Measurements from ENCODE around the gene PPT2. TPM values are rescaled to one million over a fixed set of nuclear protein-coding genes. Genes with fewer than 3 reads are reported as not detected.
A peak's percentile ranks its signal among the peaks of the same experiment; 100 is the strongest.

PPT2 gene
- total RNA-seq, 3 donors from 2014 or later (not counting 1 experiment from before 2014, with no cell fraction given): 16.3 to 28.3 (median 19.0) TPM

GRCh38 chr6:32147401-32148132 is 6.4 kb upstream of the PPT2 start:
- intact Hi-C loops (cut with micrococcal nuclease): loop anchor here (1.0 to 2.0 kb wide), 2 partner anchors 17 to 29 kb away; partner anchors contain the start of genes AGPAT1 and FKBPL

GRCh38 chr6:32148289-32149091 is 5.5 kb upstream of the PPT2 start:
- H3K36me3 Mint-ChIP-seq: no peaks in the 10 kb centered on the region
- WGBS (ENCODE audit: insufficient coverage): 11% methylated on average over 35 of the region's 39 CpGs
- H3K9me3 ChIP-seq (ENCODE audit: control insufficient read depth, insufficient read depth, low read length): peaks cover 3% of the 10 kb centered on the region
- peak overlapping the region; percentile 80 to 91 for H3K27ac Mint-ChIP-seq
- no peaks in the 10 kb centered on the region for H3K36me3 ChIP-seq (ENCODE audit: control insufficient read depth, insufficient read depth, low read length)
- DNase-seq: peak; percentile 78 to 86
- peak; percentile 90 to 94 (median 94) for ATAC-seq
- H3K27me3 ChIP-seq (ENCODE audit: control insufficient read depth, insufficient read depth, low read length): peaks cover 21% of the 10 kb centered on the region
- intact Hi-C loops (cut with micrococcal nuclease): loop anchor here (1.0 to 2.0 kb wide), 2 partner anchors 18 to 28 kb away; partner anchors contain the start of genes AGPAT1 and FKBPL
- peaks cover 32 to 52% of the 10 kb centered on the region in 2 donors for H3K4me1 Mint-ChIP-seq
- H3K27ac ChIP-seq (ENCODE audit: low read length): peak overlapping the region; percentile 8
- no peaks in the 10 kb centered on the region for H3K9me3 Mint-ChIP-seq
- H3K4me3 Mint-ChIP-seq: peak overlapping the region; percentile 91
- H3K4me3 ChIP-seq (ENCODE audit: low read length): peak overlapping the region; percentile 29
- H3K27me3 Mint-ChIP-seq (ENCODE audit: low read depth in 2 of 2): peaks cover 20 to 37% of the 10 kb centered on the region in 2 donors
- peak; percentile 50 for TF ChIP-seq CTCF (IDR thresholded peaks at IDR 0.05)
- peaks cover 32% of the 10 kb centered on the region for H3K4me1 ChIP-seq (ENCODE audit: control insufficient read depth, insufficient read depth, low read length)

More at GRCh38 chr6:32147401-32148132, 6.4 kb upstream of the PPT2 start:
- DNase-seq: peak in 1 of 2 donors; percentile 41
- H3K4me3 Mint-ChIP-seq: peak overlapping the region; percentile 91
- Histone ChIP-seq H3K27ac (ENCODE audit: low read length) (no peak overlapping the region), H3K36me3 (ENCODE audit: control insufficient read depth, insufficient read depth, low read length) (no peaks in the 10 kb centered on the region), H3K9me3 (ENCODE audit: control insufficient read depth, insufficient read depth, low read length) (peaks cover 3% of the 10 kb centered on the region), H3K27me3 (ENCODE audit: control insufficient read depth, insufficient read depth, low read length) (peaks cover 21% of the 10 kb centered on the region), H3K4me1 (ENCODE audit: control insufficient read depth, insufficient read depth, low read length) (peaks cover 28% of the 10 kb centered on the region), H3K4me3 (ENCODE audit: low read length) (no peak overlapping the region)
- no peak for ATAC-seq
- H3K27ac Mint-ChIP-seq: peak overlapping the region; percentile 80 to 91
- H3K27me3 Mint-ChIP-seq (ENCODE audit: low read depth in 2 of 2): peaks cover 20 to 37% of the 10 kb centered on the region in 2 donors
- H3K4me1 Mint-ChIP-seq: peaks cover 25 to 44% of the 10 kb centered on the region in 2 donors
- no peaks in the 10 kb centered on the region for H3K9me3 Mint-ChIP-seq
- no peaks in the 10 kb centered on the region for H3K36me3 Mint-ChIP-seq
- WGBS (ENCODE audit: insufficient coverage): 53% methylated on average over 4 of the region's 4 CpGs
- peak; percentile 11 for TF ChIP-seq CTCF (IDR thresholded peaks at IDR 0.05)

GRCh38 chr6:32149092-32149755 is 4.7 kb upstream of the PPT2 start:
- peaks cover 39 to 59% of the 10 kb centered on the region in 2 donors for H3K4me1 Mint-ChIP-seq
- H3K4me3 ChIP-seq (ENCODE audit: low read length): peak overlapping the region; percentile 29
- H3K27ac ChIP-seq (ENCODE audit: low read length): peak overlapping the region; percentile 8

More at GRCh38 chr6:32149092-32149755, 4.7 kb upstream of the PPT2 start:
- H3K9me3 ChIP-seq (ENCODE audit: control insufficient read depth, insufficient read depth, low read length): peaks cover 3% of the 10 kb centered on the region
- no peak for TF ChIP-seq CTCF (IDR thresholded peaks at IDR 0.05)
- H3K36me3 Mint-ChIP-seq: no peaks in the 10 kb centered on the region
- intact Hi-C loops (cut with micrococcal nuclease): loop anchor here (2.0 kb wide), 1 partner anchor 18 kb away; the partner anchor contains the start of gene FKBPL
- ATAC-seq (peak; percentile 3 to 28 (median 19)), DNase-seq (peak in 1 of 2 donors; percentile 32)
- H3K4me3 Mint-ChIP-seq: peak overlapping the region; percentile 91
- WGBS (ENCODE audit: insufficient coverage): 44% methylated on average over 47 of the region's 47 CpGs
- H3K27ac Mint-ChIP-seq: peak overlapping the region; percentile 80 to 91
- H3K27me3 Mint-ChIP-seq (ENCODE audit: low read depth in 2 of 2): peaks cover 20 to 37% of the 10 kb centered on the region in 2 donors
- peaks cover 40% of the 10 kb centered on the region for H3K4me1 ChIP-seq (ENCODE audit: control insufficient read depth, insufficient read depth, low read length)
- H3K27me3 ChIP-seq (ENCODE audit: control insufficient read depth, insufficient read depth, low read length): peaks cover 21% of the 10 kb centered on the region
- no peaks in the 10 kb centered on the region for H3K9me3 Mint-ChIP-seq
- no peaks in the 10 kb centered on the region for H3K36me3 ChIP-seq (ENCODE audit: control insufficient read depth, insufficient read depth, low read length)

Data from natural killer cell (primary cell).